Ectodermal cell (in vitro differentiated cells): ENCODE results near the gene RND2.

Source experiments
- H3K27ac ChIP-seq: 2 replicates; pipeline ENCODE4 v1.7.0; 2013; ENCODE audit warnings: mild to moderate bottlenecking, low read depth, low read length; ENCODE audit not compliant: insufficient read depth, poor library complexity, severe bottlenecking
- H3K27me3 ChIP-seq: 2 replicates; pipeline ENCODE4 v1.7.0; 2013; ENCODE audit warnings: mild to moderate bottlenecking, low read length; ENCODE audit not compliant: insufficient read depth, control insufficient read depth, poor library complexity, severe bottlenecking
- H3K36me3 ChIP-seq: one replicate; pipeline ENCODE4 v1.7.0; 2013; ENCODE audit warnings: low read length; ENCODE audit not compliant: control insufficient read depth, insufficient read depth
- H3K4me1 ChIP-seq: one replicate; pipeline ENCODE4 v1.7.0; 2013; ENCODE audit warnings: low read length; ENCODE audit not compliant: control insufficient read depth, insufficient read depth
- H3K4me3 ChIP-seq: 2 replicates; pipeline ENCODE4 v1.7.0; 2013; ENCODE audit warnings: low read depth, low read length, control low read depth; ENCODE audit not compliant: insufficient read depth
- H3K9me3 ChIP-seq: 2 replicates; pipeline ENCODE4 v1.7.0; 2013; ENCODE audit warnings: mild to moderate bottlenecking, low read length, moderate library complexity; ENCODE audit not compliant: control insufficient read depth
- WGBS, 2 experiments: methylation state at CpG; one replicate each; pipeline ENCODE4 v1.1.7; 2013; ENCODE audit warnings: missing lambda C conversion rate in 2 of 2; 5-methylcytosine and 5-hydroxymethylcytosine counted together

The RND2 gene

DNA sequence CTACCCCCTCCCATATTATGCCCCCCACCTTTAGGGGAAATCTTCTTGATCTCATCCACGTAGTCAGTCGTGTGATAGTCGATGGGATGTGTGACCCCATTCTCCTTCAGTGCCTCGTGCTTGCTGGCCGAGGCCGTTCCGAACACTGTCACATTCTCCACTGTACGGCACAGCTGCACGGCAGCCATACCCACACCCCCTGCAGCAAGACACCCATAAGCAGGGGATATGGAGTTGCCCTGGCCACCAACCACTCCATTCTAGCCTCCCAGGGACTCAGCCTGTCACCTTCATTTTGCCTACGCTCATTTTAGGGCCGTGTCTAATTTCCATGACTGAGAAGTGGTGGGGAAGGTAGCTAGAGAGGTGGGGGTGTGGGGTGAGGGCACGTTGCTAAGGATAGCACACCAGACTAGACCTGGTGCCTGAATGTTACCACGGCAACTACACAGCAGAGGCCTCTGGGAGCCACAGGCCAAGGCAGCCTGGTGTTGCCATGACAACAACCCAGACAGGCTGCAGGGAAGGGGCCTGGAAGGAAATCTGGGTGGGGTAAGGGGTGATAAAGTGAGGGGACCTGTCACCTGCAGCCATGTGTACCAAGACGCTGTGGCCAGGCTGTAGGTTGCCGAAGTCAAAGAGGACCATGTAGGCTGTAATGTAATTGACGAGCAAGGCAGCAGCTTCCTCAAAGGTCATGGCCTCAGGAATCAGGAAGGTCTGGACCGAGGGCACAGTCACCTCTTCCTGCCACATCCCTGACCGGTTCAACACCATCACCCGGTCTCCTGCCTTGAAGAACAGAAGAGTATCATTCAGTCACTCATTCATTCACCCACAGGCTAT, 6.8 kb upstream of the RND2 start:
- peak overlapping the region; percentile 69 for H3K27ac ChIP-seq
- peaks cover 41% of the 10 kb centered on the region for H3K4me1 ChIP-seq
- peaks cover 5% of the 10 kb centered on the region for H3K36me3 ChIP-seq
- 83 to 85% methylated on average over 19 of the region's 19 CpGs for WGBS, 2 experiments
- no peaks in the 10 kb centered on the region for H3K27me3 ChIP-seq
- H3K4me3 ChIP-seq, result no peak overlapping the region
- no peaks in the 10 kb centered on the region for H3K9me3 ChIP-seq

GRCh38 chr17:43018932-43019331, 6.1 kb upstream of the RND2 start:
- Histone ChIP-seq H3K36me3 (peaks cover 5% of the 10 kb centered on the region), H3K4me1 (peaks cover 41% of the 10 kb centered on the region), H3K27me3 (no peaks in the 10 kb centered on the region), H3K9me3 (no peaks in the 10 kb centered on the region), H3K27ac (no peak overlapping the region), H3K4me3 (no peak overlapping the region)
- 92 to 94% methylated on average over 4 of the region's 4 CpGs for WGBS, 2 experiments

DNA sequence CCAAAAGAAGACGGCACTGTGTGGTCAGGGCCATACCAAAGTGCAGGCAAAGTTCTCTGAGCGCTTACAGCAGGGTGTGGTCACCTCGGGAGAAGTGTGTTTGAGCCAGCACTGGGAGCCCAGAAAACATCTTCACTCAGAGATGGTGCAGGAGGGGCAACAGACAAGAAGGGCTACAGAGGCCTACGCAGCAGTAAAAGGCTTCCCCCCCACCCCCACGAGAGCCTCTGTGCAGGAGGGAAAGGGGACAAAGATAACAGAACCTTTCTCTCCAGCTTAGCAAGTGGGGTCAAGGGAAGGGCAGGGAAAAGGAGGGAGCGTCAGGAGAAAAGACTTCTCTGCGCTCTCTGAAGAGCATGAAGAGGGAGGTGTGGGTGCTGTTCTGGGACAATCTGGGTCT, 5.6 kb upstream of the RND2 start:
- no peak overlapping the region for H3K27ac ChIP-seq
- H3K36me3 ChIP-seq, result peaks cover 5% of the 10 kb centered on the region
- 77 to 82% methylated on average over 7 of the region's 7 CpGs for WGBS, 2 experiments
- H3K27me3 ChIP-seq, result no peaks in the 10 kb centered on the region
- no peaks in the 10 kb centered on the region for H3K9me3 ChIP-seq
- peaks cover 41% of the 10 kb centered on the region for H3K4me1 ChIP-seq
- H3K4me3 ChIP-seq, result no peak overlapping the region

DNA sequence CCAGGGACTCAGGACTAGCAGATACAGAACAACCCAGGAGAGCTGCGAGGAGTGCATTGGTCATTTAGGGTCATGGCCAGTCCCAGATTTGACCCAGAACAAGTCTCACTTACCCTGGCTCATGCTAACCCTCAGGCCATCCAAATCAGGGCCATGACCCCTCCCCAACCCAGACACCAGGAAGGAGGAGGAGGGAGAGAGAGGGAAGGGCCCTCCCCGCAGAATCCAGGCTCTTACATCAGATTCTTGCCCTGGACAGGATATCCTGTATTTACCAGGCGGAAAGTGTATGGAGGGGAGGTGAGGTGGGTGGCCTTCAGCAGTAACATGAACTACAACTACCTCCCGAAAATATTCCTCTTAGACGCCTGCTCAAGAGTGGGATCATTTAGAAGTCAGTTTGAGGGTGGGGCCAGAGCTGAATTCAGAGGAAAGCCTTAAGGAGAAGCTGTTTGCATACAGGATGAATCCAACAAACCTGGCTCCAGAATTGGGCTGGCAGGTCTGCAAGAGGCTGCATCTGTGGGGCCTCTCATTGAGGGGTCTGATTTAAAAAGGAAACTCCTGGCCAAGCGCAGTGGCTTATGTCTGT, 4.9 kb upstream of the RND2 start:
- no peak overlapping the region for H3K27ac ChIP-seq
- no peaks in the 10 kb centered on the region for H3K27me3 ChIP-seq
- WGBS, 2 experiments, result 82 to 86% methylated on average over 6 of the region's 6 CpGs
- H3K36me3 ChIP-seq, result peaks cover 5% of the 10 kb centered on the region
- no peaks in the 10 kb centered on the region for H3K9me3 ChIP-seq
- peaks cover 37% of the 10 kb centered on the region for H3K4me1 ChIP-seq
- H3K4me3 ChIP-seq, result no peak overlapping the region

GRCh38 chr17:43020789-43021740, 4.0 kb upstream of the RND2 start:
- peak overlapping the region; percentile 50 for H3K27ac ChIP-seq
- H3K36me3 ChIP-seq, result peaks cover 5% of the 10 kb centered on the region
- H3K4me1 ChIP-seq, result peaks cover 33% of the 10 kb centered on the region
- H3K4me3 ChIP-seq, result peak overlapping the region; percentile 97
- no peaks in the 10 kb centered on the region for H3K9me3 ChIP-seq
- H3K27me3 ChIP-seq, result no peaks in the 10 kb centered on the region
- 7 to 15% methylated on average over 26 to 36 of the region's 40 CpGs for WGBS, 2 experiments

GRCh38 chr17:43021741-43022512, 3.1 kb upstream of the RND2 start, which contains the start of gene VAT1:
Gene VAT1 (minus strand): TSS chr17:43022385. CDS start chr17:43022322, 63 bp downstream.
- Histone ChIP-seq H3K27ac (peak within 1 kb of the TSS; percentile 81), H3K4me1 (peaks cover 34% of the 10 kb centered on the region), H3K27me3 (no peaks in the 10 kb centered on the region), H3K36me3 (peaks cover 5% of the 10 kb centered on the region), H3K9me3 (no peaks in the 10 kb centered on the region), H3K4me3 (peak within 1 kb of the TSS; percentile 97)
- WGBS, 2 experiments, result 0% methylated on average over 78 to 80 of the region's 80 CpGs

DNA sequence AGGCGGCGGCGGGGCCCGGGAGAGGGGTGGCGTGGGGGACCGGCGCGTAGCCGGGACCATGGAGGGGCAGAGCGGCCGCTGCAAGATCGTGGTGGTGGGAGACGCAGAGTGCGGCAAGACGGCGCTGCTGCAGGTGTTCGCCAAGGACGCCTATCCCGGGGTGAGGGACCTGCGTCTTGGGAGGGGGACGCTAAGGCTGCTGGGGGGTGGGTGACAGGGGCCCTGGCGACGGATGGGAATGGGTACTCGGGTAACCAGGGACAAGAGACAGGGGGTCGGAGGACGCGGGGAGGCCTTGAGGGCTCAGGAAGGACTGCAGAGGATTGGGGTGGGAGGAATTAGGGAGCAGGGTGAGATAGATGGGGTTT, 243 bp downstream of the RND2 start:
- H3K36me3 ChIP-seq, result peaks cover 7% of the 10 kb centered on the region
- H3K4me3 ChIP-seq, result peak overlapping the region; percentile 53
- peak overlapping the region; percentile 1 for H3K27ac ChIP-seq
- H3K4me1 ChIP-seq, result peaks cover 19% of the 10 kb centered on the region
- WGBS, 2 experiments, result 1% methylated on average over 27 of the region's 27 CpGs
- no peaks in the 10 kb centered on the region for H3K27me3 ChIP-seq
- H3K9me3 ChIP-seq, result no peaks in the 10 kb centered on the region

DNA sequence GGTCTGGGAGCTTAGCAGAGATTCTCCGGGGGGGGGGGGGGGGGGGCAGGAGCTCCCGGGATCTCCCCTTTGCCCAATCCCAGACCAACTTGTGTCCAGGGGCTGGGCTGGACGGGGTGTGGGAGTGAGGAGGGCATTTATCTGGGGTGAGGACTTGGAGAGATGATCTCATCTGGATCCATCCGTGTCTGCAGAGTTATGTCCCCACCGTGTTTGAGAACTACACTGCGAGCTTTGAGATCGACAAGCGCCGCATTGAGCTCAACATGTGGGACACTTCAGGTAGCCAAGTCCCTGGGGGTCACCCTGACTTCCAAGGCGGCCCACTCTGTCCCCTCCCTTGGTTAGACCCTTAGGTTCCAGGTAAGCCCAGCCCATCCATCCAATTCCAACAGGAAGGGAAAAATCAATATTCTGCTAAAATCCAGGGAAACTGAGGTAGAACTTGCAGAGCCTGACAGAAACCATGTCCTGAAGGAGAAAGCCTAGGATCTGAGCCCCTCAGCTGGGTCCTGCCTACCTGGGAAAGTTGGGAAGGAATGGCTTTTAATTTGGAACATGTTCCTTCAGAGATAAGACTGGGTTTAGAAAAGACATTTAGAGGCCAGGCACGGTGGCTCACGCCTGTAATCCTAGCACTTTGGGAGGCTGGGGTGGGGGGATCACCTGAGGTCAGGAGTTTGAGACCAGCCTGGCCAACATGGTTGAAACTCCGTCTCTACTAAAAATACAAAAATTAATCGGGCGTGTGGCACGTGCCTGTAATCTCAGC, 921 bp downstream of the RND2 start:
- Histone ChIP-seq H3K36me3 (peaks cover 7% of the 10 kb centered on the region), H3K4me1 (peaks cover 16% of the 10 kb centered on the region), H3K9me3 (no peaks in the 10 kb centered on the region), H3K27me3 (no peaks in the 10 kb centered on the region), H3K27ac (no peak overlapping the region), H3K4me3 (peak overlapping the region; percentile 53)
- WGBS, 2 experiments, result 64 to 65% methylated on average over 16 of the region's 16 CpGs

- Histone ChIP-seq H3K4me1 (peaks cover 16% of the 10 kb centered on the region), H3K27me3 (no peaks in the 10 kb centered on the region), H3K36me3 (peaks cover 7% of the 10 kb centered on the region), H3K4me3 (no peak overlapping the region), H3K27ac (no peak overlapping the region), H3K9me3 (no peaks in the 10 kb centered on the region)
- WGBS, 2 experiments, result 93 to 95% methylated on average over 5 of the region's 5 CpGs
Measured at GRCh38 chr17:43026595-43026994, 1.6 kb downstream of the RND2 start.
